Liver (tissue), 9 donors: ENCODE measurements around the gene CEP97. TPM values are rescaled to one million over a fixed set of nuclear protein-coding genes. Genes with fewer than 3 reads are reported as not detected.
"Not testable (repeated sequence)": the region's sequence is repeated elsewhere in the genome, so short reads cannot be mapped to it uniquely, and the experiment has no call there.

Experiments used
- DNase-seq: peaks from one replicate; pipeline ENCODE4 v3.0.0-alpha.2; 2017; ENCODE audit warnings: low spot score
- H3K27ac ChIP-seq, 2 donors: one replicate each; pipeline ENCODE4 v1.7.0; 2013; ENCODE audit warnings: inconsistent platforms in 2 of 2, low read length in 2 of 2, control low read depth in 1 of 2, low read depth in 1 of 2, mild to moderate bottlenecking in 1 of 2
- H3K27me3 ChIP-seq, 4 donors: one replicate each; pipeline versions ENCODE4 v1.6.1 to v1.7.0; 2013; ENCODE audit warnings: low read length in 3 of 4, inconsistent platforms in 1 of 4, mild to moderate bottlenecking in 1 of 4, moderate library complexity in 1 of 4; ENCODE audit not compliant: control insufficient read depth in 4 of 4, insufficient read depth in 4 of 4
- H3K36me3 ChIP-seq, 4 donors: one replicate each; pipeline versions ENCODE4 v1.6.1 to v1.7.0; 2013; ENCODE audit warnings: low read length in 3 of 4, mild to moderate bottlenecking in 3 of 4, low read depth in 1 of 4, moderate library complexity in 1 of 4; ENCODE audit not compliant: control insufficient read depth in 4 of 4, insufficient read depth in 3 of 4
- H3K4me1 ChIP-seq, 4 donors: one replicate each; pipeline versions ENCODE4 v1.6.1 to v1.7.0; 2013; ENCODE audit warnings: low read length in 3 of 4, mild to moderate bottlenecking in 3 of 4, moderate library complexity in 1 of 4; ENCODE audit not compliant: control insufficient read depth in 4 of 4, insufficient read depth in 4 of 4
- H3K4me3 ChIP-seq, 3 donors: one replicate each; pipeline versions ENCODE4 v1.6.1 to v1.7.0; 2013; ENCODE audit warnings: low read length in 3 of 3, control low read depth in 1 of 3, low read depth in 1 of 3, mild to moderate bottlenecking in 1 of 3
- H3K9ac ChIP-seq, 2 donors: one replicate each; pipeline ENCODE4 v1.7.0; 2013; ENCODE audit warnings: low read length in 2 of 2, mild to moderate bottlenecking in 2 of 2, moderate library complexity in 2 of 2, control low read depth in 1 of 2, low read depth in 1 of 2
- H3K9me3 ChIP-seq, 4 donors: one replicate each; pipeline versions ENCODE4 v1.6.1 to v1.7.0; 2013; ENCODE audit warnings: low read length in 3 of 4; ENCODE audit not compliant: control insufficient read depth in 4 of 4
- EGR1 ChIP-seq, 2 donors: IDR thresholded peaks; 2 replicates each; pipeline ENCODE4 v1.6.1; 2016 to 2018; ENCODE audit warnings: antibody characterized with exemption in 2 of 2, low read depth in 2 of 2
- FOXA1 ChIP-seq: IDR thresholded peaks from 2 replicates; pipeline ENCODE4 v1.6.1; 2016; ENCODE audit warnings: antibody characterized with exemption
- FOXA2 ChIP-seq: IDR thresholded peaks from 2 replicates; pipeline ENCODE4 v1.6.1; 2016; ENCODE audit warnings: antibody characterized with exemption
- GABPA ChIP-seq, 2 donors: IDR thresholded peaks in 1 of 2; conservative IDR thresholded peaks in 1 of 2; 2 replicates each; pipeline ENCODE4 v1.6.1; 2016; ENCODE audit warnings: antibody characterized with exemption in 2 of 2, mild to moderate bottlenecking in 1 of 2, moderate library complexity in 1 of 2
- HNF4A ChIP-seq, 2 donors: conservative IDR thresholded peaks; 2 replicates each; pipeline ENCODE4 v1.6.1; 2016; ENCODE audit warnings: antibody characterized with exemption in 2 of 2, mild to moderate bottlenecking in 2 of 2
- JUND ChIP-seq, 2 donors: IDR thresholded peaks; 2 replicates each; pipeline ENCODE4 v1.6.1; 2016; ENCODE audit warnings: antibody characterized with exemption in 2 of 2
- RXRA ChIP-seq, 2 donors: IDR thresholded peaks; 2 replicates each; pipeline ENCODE4 v1.6.1; 2017 to 2018; ENCODE audit warnings: antibody characterized with exemption in 2 of 2, mild to moderate bottlenecking in 1 of 2
- TAF1 ChIP-seq: conservative IDR thresholded peaks from 2 replicates; pipeline ENCODE4 v1.6.1; 2016; ENCODE audit warnings: antibody characterized with exemption, mild to moderate bottlenecking
- WGBS: extraction: QIAGEN DNeasy Blood & Tissue Kit; methylation state at CpG from one replicate; pipeline ENCODE4 v1.1.7; 2013; 5-methylcytosine and 5-hydroxymethylcytosine counted together
- polyA plus RNA-seq, 2 donors: library from polyadenylated mRNA; stranded (reverse) in 1 of 2; unstranded in 1 of 2; fragments of 200-250 nt in 1 of 2; fragments of >200 nt in 1 of 2; fragmentation: Nextera tagmentation in 1 of 2; extraction: Ambion mirVana in 1 of 2; gene quantifications; one replicate each; pipeline versions ENCODE4 v1.2.1 to v1.2.3, GENCODE V29; 2013 to 2015
- total RNA-seq, 2 donors: library from RNA; depleted of rRNA; stranded (reverse); fragments of >200 nt; gene quantifications; one replicate each; pipeline ENCODE4 v1.2.3, GENCODE V29; 2014
- TF ChIP-seq, protein P1 (sequence below): IDR thresholded peaks from 2 replicates; pipeline ENCODE4 v1.6.1; 2016; ENCODE audit warnings: antibody characterized with exemption, mild to moderate bottlenecking
- TF ChIP-seq, protein P2 (sequence below): IDR thresholded peaks from 2 replicates; pipeline ENCODE4 v1.6.1; 2016; ENCODE audit warnings: antibody characterized with exemption
- TF ChIP-seq, protein P3 (sequence below): IDR thresholded peaks from 2 replicates; pipeline ENCODE4 v1.6.1; 2016; ENCODE audit warnings: antibody characterized with exemption
- TF ChIP-seq, protein P4 (sequence below): IDR thresholded peaks from 2 replicates; pipeline ENCODE4 v1.6.1; 2016; ENCODE audit warnings: antibody characterized with exemption
- donor health status: healthy.
- donor health status: healthy.
- donor health status: healthy.
- donor health status: healthy.
- donor health status: healthy.

Gene CEP97
- total and polyA plus RNA-seq, 4 donors = 0.57 to 8.3 (median 2.1) TPM

DNA sequence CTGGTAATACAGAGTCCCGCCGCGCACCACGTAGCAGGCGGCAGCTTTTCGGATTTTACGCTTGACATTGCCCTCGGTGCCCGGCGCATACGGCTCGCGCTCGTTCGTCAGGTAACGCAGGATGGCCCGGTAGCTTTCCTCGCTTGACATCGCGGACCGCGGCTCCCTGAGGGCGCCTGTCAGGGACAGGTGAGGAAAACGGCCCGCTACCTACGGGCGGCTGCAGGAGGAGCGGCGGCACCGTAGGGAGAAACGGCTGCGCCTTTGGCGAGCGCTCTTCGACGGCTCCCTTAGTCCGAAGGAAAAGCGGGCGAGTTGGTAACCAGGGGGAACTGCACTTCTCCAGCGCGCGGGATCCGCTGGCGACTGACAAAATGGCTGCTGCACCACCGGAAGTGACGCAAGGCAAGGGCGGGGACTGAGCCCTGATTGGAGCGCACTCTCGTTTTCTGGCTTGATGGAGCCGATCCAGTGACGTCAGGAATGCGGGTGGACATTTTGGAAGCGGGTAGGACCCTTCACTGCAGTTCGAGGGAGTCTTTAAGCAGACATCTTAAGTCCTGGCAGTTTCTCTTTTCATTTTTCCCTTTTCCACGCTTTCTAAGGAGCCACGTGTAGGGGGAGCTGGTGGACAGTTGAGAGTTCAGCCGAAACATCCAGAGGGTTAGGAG is 47.5 kb upstream of the CEP97 start, which contains the start of gene ZBTB11 (continued):
- peak; percentile 78 to 79 for TF ChIP-seq JUND (IDR thresholded peaks at IDR 0.05)
- peak; percentile 51 for TF ChIP-seq FOXA2

DNA sequence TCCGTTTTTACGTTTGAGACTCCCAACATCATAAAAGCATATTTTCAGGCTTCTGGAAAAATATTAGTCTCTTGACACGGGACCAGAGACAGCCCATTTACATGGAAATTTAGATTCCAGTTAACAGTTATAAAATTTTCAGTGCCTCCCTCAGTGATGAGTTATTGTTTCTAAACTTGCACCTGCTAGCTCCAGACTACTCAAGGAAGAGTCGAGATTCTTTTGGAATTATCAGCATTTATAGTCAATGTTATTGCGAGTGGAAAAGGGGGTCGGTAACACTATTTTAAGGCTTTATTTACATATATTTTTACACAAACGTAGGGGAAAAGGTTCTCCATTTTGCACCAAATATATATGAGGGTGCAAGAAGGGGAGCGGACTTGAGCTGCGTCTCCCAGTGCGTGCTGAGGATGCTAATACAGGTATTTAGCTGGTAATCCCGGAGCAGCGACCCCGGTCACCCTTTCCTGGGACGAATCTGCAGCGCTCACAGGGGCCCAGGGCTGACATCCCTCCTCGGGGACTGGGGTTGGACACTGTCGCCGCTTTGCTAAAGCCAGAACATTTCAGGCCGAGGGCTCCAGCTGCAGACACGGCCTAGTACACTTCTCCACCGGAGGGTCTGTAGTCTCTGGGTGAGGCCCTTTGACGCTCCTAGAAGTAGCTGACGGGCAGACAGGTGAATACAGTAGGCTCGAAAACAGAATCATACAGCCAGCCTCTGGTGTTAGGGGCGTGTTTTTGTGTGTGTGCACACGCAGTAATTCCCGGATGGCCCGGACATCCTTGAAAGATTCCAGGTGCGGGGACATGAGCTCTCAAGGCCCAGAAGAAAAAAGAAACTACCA is 46.8 kb upstream of the CEP97 start:
- Histone ChIP-seq H3K9ac (peak overlapping the region; percentile 95 to 100), H3K27me3 (no peaks in the 10 kb centered on the region), H3K36me3 (peaks cover 13 to 29% (median 26%) of the 10 kb centered on the region in 4 donors), H3K9me3 (no peaks in the 10 kb centered on the region), H3K27ac (peak overlapping the region; percentile 100), H3K4me1 (peaks cover 4 to 29% (median 13%) of the 10 kb centered on the region in 4 donors), H3K4me3 (peak overlapping the region; percentile 23 to 72 (median 57))
- TF ChIP-seq HNF4A (conservative IDR thresholded peaks at IDR 0.05) (no peak), RXRA (IDR thresholded peaks at IDR 0.05) (no peak)
- TF ChIP-seq, protein P1, sequence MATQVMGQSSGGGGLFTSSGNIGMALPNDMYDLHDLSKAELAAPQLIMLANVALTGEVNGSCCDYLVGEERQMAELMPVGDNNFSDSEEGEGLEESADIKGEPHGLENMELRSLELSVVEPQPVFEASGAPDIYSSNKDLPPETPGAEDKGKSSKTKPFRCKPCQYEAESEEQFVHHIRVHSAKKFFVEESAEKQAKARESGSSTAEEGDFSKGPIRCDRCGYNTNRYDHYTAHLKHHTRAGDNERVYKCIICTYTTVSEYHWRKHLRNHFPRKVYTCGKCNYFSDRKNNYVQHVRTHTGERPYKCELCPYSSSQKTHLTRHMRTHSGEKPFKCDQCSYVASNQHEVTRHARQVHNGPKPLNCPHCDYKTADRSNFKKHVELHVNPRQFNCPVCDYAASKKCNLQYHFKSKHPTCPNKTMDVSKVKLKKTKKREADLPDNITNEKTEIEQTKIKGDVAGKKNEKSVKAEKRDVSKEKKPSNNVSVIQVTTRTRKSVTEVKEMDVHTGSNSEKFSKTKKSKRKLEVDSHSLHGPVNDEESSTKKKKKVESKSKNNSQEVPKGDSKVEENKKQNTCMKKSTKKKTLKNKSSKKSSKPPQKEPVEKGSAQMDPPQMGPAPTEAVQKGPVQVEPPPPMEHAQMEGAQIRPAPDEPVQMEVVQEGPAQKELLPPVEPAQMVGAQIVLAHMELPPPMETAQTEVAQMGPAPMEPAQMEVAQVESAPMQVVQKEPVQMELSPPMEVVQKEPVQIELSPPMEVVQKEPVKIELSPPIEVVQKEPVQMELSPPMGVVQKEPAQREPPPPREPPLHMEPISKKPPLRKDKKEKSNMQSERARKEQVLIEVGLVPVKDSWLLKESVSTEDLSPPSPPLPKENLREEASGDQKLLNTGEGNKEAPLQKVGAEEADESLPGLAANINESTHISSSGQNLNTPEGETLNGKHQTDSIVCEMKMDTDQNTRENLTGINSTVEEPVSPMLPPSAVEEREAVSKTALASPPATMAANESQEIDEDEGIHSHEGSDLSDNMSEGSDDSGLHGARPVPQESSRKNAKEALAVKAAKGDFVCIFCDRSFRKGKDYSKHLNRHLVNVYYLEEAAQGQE = peak; percentile 6
- 54% methylated on average over 29 of the region's 29 CpGs for WGBS
- DNase-seq = no peak

DNA sequence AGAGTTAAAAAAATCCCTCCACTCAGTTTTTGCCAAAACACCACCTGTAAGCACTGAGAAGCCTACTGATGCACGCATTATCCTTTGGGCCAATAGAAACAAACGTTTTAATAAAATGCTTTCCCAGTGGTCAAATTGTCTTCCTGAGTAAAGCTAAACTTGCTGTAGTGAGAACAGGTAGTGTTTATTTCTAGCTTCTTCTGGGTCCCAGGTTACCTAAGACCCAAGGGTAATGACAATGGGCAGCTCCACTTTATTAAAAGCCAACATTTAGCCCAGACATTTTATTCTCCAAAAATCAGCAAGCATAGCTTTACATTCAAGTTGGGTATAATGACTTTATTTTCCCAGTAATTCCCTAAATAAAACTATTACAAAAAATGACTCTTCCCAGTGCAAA is 45.6 kb upstream of the CEP97 start:
- not testable (repeated sequence) for H3K4me3 ChIP-seq, H3K27ac ChIP-seq, H3K9ac ChIP-seq, H3K9me3 ChIP-seq, H3K27me3 ChIP-seq, DNase-seq
- peaks cover 16 to 39% (median 31%) of the 10 kb centered on the region in 4 donors for H3K36me3 ChIP-seq
- H3K4me1 ChIP-seq = peaks cover 6 to 28% (median 12%) of the 10 kb centered on the region in 4 donors
- WGBS = 70% methylated on average over 2 of the region's 2 CpGs

DNA sequence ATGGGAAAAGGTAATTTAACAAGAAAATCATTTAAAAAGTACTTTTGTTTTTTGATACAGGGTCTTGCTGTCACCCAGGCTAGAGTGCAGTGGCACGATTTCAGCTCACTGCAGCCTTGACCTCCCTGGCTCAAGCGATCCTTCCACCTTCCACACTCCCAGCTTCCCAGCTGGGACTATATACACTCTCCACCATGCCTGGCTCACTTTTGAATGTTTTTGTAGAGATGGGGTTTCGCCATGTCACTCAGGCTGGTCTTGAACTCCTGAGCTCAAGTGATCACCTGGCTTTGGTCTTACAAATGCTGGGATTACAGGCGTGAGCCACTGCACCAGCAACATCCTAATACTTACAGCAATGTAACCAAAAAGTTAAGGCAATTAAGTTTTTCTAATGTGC is 43.9 kb upstream of the CEP97 start:
- WGBS = 89% methylated on average over 4 of the region's 4 CpGs
- Histone ChIP-seq H3K9me3 (no peaks in the 10 kb centered on the region), H3K4me1 (peaks cover 8 to 34% (median 22%) of the 10 kb centered on the region in 4 donors), H3K27me3 (no peaks in the 10 kb centered on the region), H3K27ac (no peak overlapping the region), H3K4me3 (no peak overlapping the region), H3K36me3 (peaks cover 19 to 48% (median 34%) of the 10 kb centered on the region in 4 donors), H3K9ac (no peak overlapping the region)
- TF ChIP-seq RXRA (IDR thresholded peaks at IDR 0.05) (no peak), FOXA2 (no peak), HNF4A (conservative IDR thresholded peaks at IDR 0.05) (no peak), TAF1 (no peak), EGR1 (IDR thresholded peaks at IDR 0.05; ENCODE audit: low read depth in 2 of 2) (no peak), FOXA1 (no peak), GABPA (IDR thresholded peaks at IDR 0.05 in 1 of 2, conservative IDR thresholded peaks at IDR 0.05 in 1 of 2) (no peak), JUND (IDR thresholded peaks at IDR 0.05) (no peak)
- TF ChIP-seq, protein P2, sequence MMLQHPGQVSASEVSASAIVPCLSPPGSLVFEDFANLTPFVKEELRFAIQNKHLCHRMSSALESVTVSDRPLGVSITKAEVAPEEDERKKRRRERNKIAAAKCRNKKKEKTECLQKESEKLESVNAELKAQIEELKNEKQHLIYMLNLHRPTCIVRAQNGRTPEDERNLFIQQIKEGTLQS = no peak
- TF ChIP-seq, protein P1 = no peak
- TF ChIP-seq, protein P3, sequence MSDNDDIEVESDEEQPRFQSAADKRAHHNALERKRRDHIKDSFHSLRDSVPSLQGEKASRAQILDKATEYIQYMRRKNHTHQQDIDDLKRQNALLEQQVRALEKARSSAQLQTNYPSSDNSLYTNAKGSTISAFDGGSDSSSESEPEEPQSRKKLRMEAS = no peak
- TF ChIP-seq, protein P4, sequence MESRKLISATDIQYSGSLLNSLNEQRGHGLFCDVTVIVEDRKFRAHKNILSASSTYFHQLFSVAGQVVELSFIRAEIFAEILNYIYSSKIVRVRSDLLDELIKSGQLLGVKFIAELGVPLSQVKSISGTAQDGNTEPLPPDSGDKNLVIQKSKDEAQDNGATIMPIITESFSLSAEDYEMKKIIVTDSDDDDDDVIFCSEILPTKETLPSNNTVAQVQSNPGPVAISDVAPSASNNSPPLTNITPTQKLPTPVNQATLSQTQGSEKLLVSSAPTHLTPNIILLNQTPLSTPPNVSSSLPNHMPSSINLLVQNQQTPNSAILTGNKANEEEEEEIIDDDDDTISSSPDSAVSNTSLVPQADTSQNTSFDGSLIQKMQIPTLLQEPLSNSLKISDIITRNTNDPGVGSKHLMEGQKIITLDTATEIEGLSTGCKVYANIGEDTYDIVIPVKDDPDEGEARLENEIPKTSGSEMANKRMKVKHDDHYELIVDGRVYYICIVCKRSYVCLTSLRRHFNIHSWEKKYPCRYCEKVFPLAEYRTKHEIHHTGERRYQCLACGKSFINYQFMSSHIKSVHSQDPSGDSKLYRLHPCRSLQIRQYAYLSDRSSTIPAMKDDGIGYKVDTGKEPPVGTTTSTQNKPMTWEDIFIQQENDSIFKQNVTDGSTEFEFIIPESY = no peak
- DNase-seq = no peak
